ENCODE results near the gene FAM111A. TPM values are rescaled to one million over a fixed set of nuclear protein-coding genes. Genes with fewer than 3 reads are reported as not detected.
"Not testable (repeated sequence)": the region's sequence is repeated elsewhere in the genome, so short reads cannot be mapped to it uniquely, and the experiment has no call there.

The FAM111A gene
- total and polyA plus RNA-seq, 10 of the 15 experiments (the other 5 are each of a cell fraction or from before 2014, with no cell fraction given), result 26.6 to 95.0 (median 67.5) TPM

DNA sequence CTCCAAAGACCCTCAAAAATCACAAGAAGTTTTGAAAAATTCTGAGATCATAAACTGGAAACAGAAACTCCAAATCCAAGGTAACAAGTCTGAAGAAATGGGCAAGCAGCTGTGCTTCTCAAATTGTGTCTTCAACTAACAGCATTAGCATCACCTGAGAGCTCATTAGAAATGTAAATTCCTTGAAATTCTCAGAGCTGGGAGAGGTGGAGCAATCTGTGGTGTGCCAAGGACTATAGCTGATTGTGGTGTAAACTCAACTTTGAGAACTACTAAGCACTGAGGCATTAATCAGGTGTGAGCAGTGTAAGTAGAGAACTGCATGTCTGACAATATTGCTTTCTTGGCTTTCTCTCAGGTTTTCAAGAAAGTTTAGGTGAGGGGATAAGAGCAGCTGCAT lies 49.1 kb upstream of the FAM111A start:
- RAD21 ChIA-PET (ENCODE audit: unreplicated experiment); H3K4me2 ChIP-seq (ENCODE audit: control insufficient read depth, insufficient read depth); H3K27ac ChIP-seq (ENCODE audit: control insufficient read depth, insufficient read depth); H3K9me3 ChIP-seq (replicated peaks; ENCODE audit: control insufficient read depth, insufficient read depth, low read length); POLR2A ChIA-PET; BruUV-seq (replicated peaks); H3K4me3 ChIP-seq; intact Hi-C loops (cut with micrococcal nuclease; ENCODE audit: unreplicated experiment); SMC1A ChIA-PET (ENCODE audit: uncharacterized antibody, unreplicated experiment); FAIRE-seq; in situ Hi-C loops (cut with MboI); DNase-seq (ENCODE audit: low read depth, low spot score); H2AFZ ChIP-seq (ENCODE audit: control insufficient read depth, low read depth, low read length); ATAC-seq; H3K79me2 ChIP-seq (ENCODE audit: control insufficient read depth, insufficient read depth, low read length); H3K36me3 ChIP-seq (ENCODE audit: control insufficient read depth in 2 of 2, insufficient read depth in 2 of 2, low read length in 1 of 2); H3K9ac ChIP-seq (ENCODE audit: control insufficient read depth, insufficient read depth, low read length); H3K27me3 ChIP-seq (replicated peaks in 1 of 2; ENCODE audit: control insufficient read depth in 2 of 2, insufficient read depth in 2 of 2, low read length in 1 of 2); CTCF ChIA-PET; H4K20me1 ChIP-seq (ENCODE audit: control insufficient read depth, insufficient read depth): not testable (repeated sequence)
- peaks cover 22% of the 10 kb centered on the region for H3K4me1 ChIP-seq (ENCODE audit: control insufficient read depth, insufficient read depth, low read length)

- BruUV-seq (replicated peaks); in situ Hi-C loops (cut with MboI); intact Hi-C loops (cut with micrococcal nuclease; ENCODE audit: unreplicated experiment); H3K4me3 ChIP-seq; H2AFZ ChIP-seq (ENCODE audit: control insufficient read depth, low read depth, low read length); H4K20me1 ChIP-seq (ENCODE audit: control insufficient read depth, insufficient read depth); DNase-seq (ENCODE audit: low read depth, low spot score); POLR2A ChIA-PET; H3K27me3 ChIP-seq (replicated peaks in 1 of 2; ENCODE audit: control insufficient read depth in 2 of 2, insufficient read depth in 2 of 2, low read length in 1 of 2); FAIRE-seq; H3K27ac ChIP-seq (ENCODE audit: control insufficient read depth, insufficient read depth); H3K79me2 ChIP-seq (ENCODE audit: control insufficient read depth, insufficient read depth, low read length); H3K9me3 ChIP-seq (replicated peaks; ENCODE audit: control insufficient read depth, insufficient read depth, low read length); H3K36me3 ChIP-seq (ENCODE audit: control insufficient read depth in 2 of 2, insufficient read depth in 2 of 2, low read length in 1 of 2); H3K9ac ChIP-seq (ENCODE audit: control insufficient read depth, insufficient read depth, low read length): not testable (repeated sequence)
- H3K4me2 ChIP-seq (ENCODE audit: control insufficient read depth, insufficient read depth), result 0 out of 2 replicates have a peak overlapping the region, but pooled peaks have one; percentile 1
- RAD21 ChIA-PET (ENCODE audit: unreplicated experiment), result interaction anchor here (1.0 to 1.2 kb wide), 3 partner anchors 37 to 49 kb away, joined by 3 to 6 read pairs (median 4); no protein-coding TSS in a partner anchor
- SMC1A ChIA-PET (ENCODE audit: uncharacterized antibody, unreplicated experiment), result interaction anchor here (1.3 to 1.8 kb wide), 4 partner anchors 14 to 49 kb away, joined by 3 to 9 read pairs (median 4); no protein-coding TSS in a partner anchor
- peaks cover 22% of the 10 kb centered on the region for H3K4me1 ChIP-seq (ENCODE audit: control insufficient read depth, insufficient read depth, low read length)
- CTCF ChIA-PET, result interaction anchor here (1.2 to 4.0 kb wide), 7 partner anchors 14 to 62 kb away, joined by 3 to 41 read pairs (median 22); no protein-coding TSS in a partner anchor
- TF ChIP-seq EP300 (IDR thresholded peaks at IDR 0.05; ENCODE audit: borderline replicate concordance in 1 of 2, control insufficient read depth in 1 of 2, low read depth in 2 of 2, low read length in 2 of 2) (peak in 1 of 2 experiments; percentile 28; a peak in 1 of 4 replicates), DPF2 (IDR thresholded peaks at IDR 0.05) (peak; percentile 31; the same call in 1 of the 2 replicates), MTA2 (IDR thresholded peaks at IDR 0.05; ENCODE audit: low read depth) (peak; percentile 85), HDGF (IDR thresholded peaks at IDR 0.05) (peak; percentile 53; the same call in 1 of the 2 replicates), EED (IDR thresholded peaks at IDR 0.05; ENCODE audit: low read depth) (0 out of 2 replicates have a peak, but pooled peaks have one; percentile 15), RELB (IDR thresholded peaks at IDR 0.05; ENCODE audit: low read depth) (0 out of 2 replicates have a peak, but pooled peaks have one; percentile 25), NR2F1 (conservative IDR thresholded peaks at IDR 0.05) (peak; percentile 53; the same call in 1 of the 2 replicates), IKZF2 (IDR thresholded peaks at IDR 0.05) (peak; percentile 14 to 33; a peak in 2 of 4 replicates), BHLHE40 (IDR thresholded peaks at IDR 0.05; ENCODE audit: borderline replicate concordance in 1 of 2, low read depth in 2 of 2, low read length in 1 of 2) (peak in 1 of 2 experiments; percentile 72; a peak in 2 of 4 replicates), SPI1 (IDR thresholded peaks at IDR 0.05; ENCODE audit: borderline replicate concordance, insufficient read depth, low read depth, low read length) (peak; percentile 90)
- 8% methylated on average over 1 of the region's 1 CpG for WGBS (ENCODE audit: insufficient coverage, insufficient replicate concordance, low lambda C conversion rate, missing lambda C conversion rate)
- ATAC-seq, result peak; percentile 84
These were observed 47.4 kb upstream of the FAM111A start for GRCh38 chr11:59095225-59095624.

Data from GM12878 (cell line).